ENCODE data around the gene SFXN3.
"Not testable (repeated sequence)": the region's sequence is repeated elsewhere in the genome, so short reads cannot be mapped to it uniquely, and the experiment has no call there.

Gene SFXN3

DNA sequence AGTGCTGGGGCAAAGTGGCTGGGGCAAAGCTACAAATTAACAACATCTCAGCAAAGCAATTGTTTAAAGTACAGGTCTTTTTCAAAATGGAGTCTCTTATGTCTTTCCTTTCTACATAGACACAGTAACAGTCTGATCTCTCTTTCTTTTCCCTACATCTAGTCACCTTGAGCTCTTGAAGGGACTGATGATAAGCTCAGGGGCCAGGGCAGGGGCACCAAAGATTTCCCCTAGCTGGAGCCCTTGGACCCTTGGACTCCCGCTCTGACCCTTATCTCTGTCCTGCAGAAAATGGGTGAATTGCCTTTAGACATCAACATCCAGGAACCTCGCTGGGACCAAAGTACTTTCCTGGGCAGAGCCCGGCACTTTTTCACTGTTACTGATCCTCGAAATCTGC is 3.4 kb downstream of the SFXN3 start:
- not testable (repeated sequence) for DNase-seq (ENCODE audit: low read depth in 2 of 3, low spot score in 1 of 3)

DNA sequence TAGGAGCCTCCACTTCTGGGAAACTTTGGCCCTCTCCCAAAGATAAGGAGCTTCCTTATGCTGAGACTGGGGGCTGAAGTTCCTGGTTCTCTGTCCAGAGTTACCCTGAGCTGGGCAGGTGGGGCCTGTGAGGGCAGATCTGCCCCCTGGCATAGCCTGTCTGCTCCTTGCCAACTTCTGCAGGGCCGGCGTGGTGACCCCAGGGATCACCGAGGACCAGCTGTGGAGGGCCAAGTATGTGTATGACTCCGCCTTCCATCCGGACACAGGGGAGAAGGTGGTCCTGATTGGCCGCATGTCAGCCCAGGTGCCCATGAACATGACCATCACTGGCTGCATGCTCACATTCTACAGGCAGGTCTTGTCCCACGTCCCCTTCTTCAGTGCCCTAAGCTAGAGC is 4.3 kb downstream of the SFXN3 start:
- DNase-seq (ENCODE audit: low read depth in 2 of 3, low spot score in 1 of 3), result no peak

DNA sequence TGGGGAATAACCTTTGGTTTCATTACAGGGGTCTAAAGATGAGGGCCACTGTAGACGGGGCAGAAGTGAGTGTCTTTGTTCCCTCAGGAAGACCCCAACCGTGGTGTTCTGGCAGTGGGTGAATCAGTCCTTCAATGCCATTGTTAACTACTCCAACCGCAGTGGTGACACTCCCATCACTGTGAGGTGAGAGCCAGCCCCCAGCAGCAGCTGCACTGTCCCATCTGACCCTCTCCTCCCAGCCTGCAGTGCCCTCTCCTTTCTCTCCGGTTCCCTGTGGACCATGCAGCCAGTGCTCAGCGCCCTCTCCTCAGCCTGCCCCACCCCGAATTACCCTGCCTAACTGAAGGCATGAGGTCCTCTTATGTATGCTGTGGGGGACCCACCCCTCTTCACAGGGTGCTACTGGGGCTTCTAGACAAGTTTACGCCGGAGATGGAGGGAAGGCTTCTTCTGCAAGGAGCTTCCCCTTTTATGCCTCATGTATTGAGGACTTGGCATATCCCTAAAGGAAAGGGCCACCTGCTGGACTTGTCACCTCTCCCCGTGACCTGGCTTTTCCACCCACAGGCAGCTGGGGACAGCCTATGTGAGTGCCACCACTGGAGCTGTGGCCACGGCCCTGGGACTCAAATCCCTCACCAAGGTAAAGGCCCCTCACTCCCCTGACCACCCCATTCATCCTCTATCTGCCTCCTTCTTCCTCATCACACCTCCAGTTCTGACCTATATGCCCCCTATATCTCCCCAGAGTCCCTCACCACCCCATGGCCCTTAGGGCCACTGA is 5.1 kb downstream of the SFXN3 start:
- no peak for DNase-seq (ENCODE audit: low read depth in 2 of 3, low spot score in 1 of 3)

DNA sequence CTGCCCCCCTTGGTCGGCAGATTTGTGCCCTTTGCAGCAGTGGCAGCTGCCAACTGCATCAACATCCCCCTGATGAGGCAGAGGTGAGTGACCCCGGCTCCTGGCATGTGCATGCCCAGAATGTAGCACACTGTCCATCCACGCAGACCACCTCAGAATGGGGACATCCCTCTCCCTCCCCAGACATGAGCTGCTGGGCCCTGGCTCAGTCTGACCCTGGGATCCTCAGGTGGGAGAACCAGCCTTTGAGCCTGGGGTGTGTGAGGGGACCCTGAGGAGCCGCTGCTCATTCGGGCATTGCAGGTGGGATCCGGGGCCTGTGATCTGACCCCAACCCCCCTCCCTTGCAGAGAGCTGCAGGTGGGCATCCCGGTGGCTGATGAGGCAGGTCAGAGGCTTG is 5.7 kb downstream of the SFXN3 start:
- DNase-seq (ENCODE audit: low read depth in 2 of 3, low spot score in 1 of 3), result no peak

DNA sequence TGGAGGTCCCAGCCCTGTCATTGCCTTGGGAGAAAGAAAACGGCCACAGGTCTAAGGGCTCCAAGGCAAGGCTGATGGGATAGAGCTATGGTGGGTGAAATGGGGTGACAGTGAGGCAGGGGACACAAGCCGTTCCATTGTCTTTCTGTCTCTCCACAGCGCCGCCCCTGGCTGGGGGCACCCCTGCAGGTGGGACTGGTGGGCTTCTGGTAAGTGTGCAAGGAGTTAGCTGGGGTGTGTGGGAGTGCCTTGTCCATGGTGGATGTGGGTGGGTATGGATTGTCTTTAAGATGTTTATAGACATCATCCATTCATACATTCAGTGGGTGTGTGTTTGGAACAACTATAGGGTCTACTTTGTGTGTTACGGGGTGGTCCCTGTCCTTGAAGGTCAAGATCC is 7.5 kb downstream of the SFXN3 start:
- DNase-seq (ENCODE audit: low read depth in 2 of 3, low spot score in 1 of 3), result no peak

DNA sequence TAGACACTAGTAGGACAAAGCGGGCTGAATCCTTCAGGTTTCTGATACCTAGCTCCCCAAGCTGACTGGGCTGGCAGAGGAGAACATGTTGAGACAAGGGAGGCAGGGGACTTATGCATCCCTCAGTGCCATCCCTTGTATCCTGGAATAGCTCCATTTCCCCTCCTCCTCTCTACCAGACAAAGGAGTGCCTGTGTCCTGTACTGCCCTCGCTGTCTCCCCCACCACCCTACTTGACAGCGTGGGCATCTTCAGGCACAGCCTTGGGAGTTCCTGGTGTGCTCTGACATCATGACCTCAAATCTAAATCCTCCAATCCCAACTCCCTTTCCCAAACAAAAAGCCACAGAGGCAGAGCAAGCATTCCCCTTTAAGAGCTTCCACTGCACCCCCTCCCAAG is 9.0 kb downstream of the SFXN3 start:
- no peak for DNase-seq (ENCODE audit: low read depth in 2 of 3, low spot score in 1 of 3)

DNA sequence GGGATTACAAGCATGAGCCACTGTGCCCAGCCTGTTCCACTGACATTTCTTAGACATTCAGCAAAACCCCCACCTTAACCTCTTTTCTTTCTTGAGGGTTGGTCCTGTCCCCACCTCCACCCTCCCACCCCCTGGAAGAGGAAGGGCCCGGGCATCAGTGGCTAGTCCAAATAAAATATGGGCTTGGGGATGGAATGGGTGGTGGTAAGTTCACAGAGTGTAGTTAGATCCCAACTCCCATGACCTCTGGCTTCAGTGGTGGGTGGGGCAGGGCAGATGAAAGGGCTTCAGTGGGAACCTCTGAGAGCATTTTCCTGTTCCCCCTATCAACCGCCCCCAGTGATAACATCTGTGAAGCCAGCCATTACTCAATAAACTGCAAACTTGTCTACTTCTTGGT is 9.8 kb downstream of the SFXN3 start:
- no peak for DNase-seq (ENCODE audit: low read depth in 2 of 3, low spot score in 1 of 3)

DNA sequence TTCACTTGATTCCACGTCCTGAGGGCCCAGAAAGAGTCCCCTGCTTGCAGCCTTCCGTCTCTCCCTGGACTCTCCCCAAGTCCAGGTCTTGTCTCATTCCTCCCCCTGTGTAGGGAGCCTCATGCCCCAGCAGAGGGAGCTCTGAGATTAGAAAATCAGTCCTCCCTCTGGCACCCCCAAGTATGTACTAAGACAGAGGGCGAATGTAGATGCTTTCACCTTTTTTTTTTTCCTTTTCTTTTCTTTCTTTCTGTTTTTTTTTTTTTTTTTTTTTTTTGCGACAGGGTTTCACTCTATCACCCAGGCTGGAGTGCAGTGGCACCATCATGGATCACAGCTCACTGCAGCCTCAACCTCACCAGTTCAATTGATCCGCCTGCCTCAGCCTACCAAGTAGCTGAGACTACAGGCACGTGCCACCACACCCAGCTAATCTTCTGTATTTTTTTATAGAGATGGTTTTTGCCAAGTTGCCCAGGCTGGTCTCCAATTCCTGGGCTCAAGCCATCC is 10.3 kb downstream of the SFXN3 start:
- DNase-seq (ENCODE audit: low read depth in 2 of 3, low spot score in 1 of 3), result peak; percentile 42 to 70 (median 46)

DNA sequence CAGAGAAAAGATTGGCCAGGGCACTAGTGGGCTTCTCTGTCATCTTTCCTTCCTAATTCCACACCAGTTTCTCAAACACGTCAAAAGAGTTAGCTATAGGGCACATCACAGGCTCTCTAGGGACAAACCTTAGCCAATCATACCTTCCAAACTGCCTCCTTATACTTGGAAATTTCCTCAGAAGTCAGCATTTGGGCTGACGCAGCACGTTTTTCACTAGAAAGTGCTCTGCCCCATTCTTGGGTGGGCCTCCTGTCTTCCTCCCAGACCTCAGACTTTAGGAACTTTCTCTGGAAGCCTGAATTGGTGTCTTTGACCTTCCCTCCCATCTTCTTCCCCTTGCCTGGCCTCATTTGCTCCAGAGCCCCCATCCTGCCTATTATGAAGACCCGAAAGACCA is 11.1 kb downstream of the SFXN3 start:
- DNase-seq (ENCODE audit: low read depth in 2 of 3, low spot score in 1 of 3), result no peak

DNA sequence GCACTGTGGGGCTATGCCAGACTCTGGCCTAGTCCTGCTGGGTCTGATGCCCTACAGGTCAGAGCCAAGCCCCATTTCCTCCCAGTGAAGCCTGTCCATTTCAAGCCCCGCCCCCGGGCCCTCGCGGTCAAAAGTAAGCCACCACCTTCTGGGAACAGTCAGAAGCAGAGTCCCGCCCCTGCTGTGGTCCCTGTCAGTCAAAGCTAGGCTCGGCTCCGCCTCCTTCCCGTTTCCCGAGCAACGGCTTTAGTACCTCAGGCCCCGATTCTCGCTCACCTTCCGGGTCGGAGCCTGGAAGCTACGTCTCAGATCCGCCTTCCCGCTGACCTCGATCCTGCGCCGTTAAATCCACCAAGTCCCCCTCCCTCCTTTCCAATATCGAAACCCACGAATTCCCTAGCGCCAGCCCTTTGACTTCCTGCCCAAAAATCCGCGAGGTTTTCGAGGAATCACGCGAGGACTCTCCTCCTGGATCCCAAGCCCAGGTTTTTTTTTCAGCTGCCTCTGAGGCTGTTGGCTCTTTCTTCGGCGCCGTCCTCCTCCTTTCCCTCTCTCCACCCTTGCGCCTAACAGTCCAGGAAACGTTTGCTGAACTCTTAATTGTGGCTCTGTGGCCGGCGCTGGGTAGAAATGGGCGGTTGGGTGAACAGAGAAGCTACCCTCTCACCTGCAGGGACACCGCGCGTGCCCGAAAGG is 11.8 kb downstream of the SFXN3 start:
- DNase-seq (ENCODE audit: low read depth in 2 of 3, low spot score in 1 of 3), result peak; percentile 83 to 90 (median 90)

DNA sequence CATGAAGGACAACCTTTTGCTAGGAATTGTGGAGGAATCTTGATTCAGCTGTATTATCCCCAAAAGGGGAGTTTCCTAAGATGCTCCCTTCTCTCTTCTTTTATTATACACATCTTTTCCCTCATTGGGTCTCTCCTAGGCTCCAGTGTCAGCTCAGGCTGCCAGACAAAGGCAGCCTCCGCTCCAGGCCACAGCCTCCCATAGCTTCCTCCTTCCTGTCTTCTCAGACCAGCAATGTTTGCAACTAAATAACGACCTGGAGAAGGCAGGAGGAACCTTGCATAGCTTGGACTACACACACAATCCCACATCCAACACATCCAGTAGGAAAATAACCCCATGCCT is 12.3 kb downstream of the SFXN3 start:
- no peak for DNase-seq (ENCODE audit: low read depth in 2 of 3, low spot score in 1 of 3)

DNA sequence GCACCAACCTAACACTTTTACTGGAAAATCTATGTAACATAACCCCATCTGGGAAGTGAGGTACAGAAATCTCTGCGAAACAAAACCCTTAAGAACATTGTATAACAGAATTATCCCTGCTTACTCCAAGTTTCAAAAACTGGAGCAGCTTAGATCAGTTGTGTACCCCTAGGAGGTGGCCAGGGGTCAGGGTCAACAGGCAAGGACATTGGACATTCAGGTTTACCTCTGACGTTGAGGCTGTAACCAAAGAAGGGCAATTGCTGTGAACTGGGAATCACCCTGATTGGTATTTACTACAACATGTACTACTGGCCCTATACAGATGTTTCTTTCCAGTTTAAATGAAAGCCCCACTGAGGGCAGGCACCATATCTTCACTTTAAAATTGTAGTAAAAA is 13.1 kb downstream of the SFXN3 start:
- no peak for DNase-seq (ENCODE audit: low read depth in 2 of 3, low spot score in 1 of 3)

DNA sequence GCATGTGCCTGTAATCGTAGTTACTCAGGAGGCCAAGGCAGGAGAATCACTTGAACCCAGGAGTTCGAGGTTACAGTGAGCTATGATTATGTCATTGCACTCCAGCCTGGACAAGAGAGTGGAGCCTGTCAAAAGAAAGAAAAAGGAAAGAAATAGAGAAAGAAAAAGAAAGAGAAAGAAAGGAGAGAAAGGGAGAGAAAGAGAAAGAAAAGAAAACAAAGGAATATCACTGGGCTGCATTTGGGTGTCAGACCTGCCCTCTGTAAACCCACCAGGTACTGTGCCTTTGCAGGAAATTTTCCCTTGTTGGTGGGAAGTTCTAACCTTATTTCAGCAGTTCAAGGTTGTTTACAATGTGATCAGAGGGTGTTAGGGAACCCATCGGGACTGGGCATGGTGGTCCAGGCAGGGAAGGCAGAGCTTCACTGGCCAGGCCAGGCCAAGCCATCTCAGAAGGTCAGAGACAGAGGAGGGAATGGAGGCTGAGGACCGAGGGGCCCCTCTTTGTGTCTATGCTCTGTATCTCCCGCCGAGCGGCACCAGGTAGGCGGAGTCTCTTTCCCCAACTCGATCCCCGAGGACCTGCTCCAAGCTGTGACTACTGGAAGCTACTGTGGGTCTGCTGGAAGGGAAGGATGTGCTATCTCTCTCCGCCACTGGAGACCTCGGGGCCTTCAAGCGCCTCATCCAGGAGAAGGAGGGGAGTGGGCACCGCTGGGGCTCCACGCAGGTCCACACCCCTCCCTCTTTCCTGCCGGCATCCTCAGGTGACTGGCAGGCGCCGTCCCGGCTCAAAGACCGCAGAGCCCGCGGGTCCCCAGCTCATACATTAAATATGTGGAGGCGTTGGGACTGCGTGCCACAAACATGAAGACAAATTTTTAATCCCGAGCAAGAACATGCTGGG is 15.6 kb downstream of the SFXN3 start:
- no peak for DNase-seq (ENCODE audit: low read depth in 2 of 3, low spot score in 1 of 3)

DNA sequence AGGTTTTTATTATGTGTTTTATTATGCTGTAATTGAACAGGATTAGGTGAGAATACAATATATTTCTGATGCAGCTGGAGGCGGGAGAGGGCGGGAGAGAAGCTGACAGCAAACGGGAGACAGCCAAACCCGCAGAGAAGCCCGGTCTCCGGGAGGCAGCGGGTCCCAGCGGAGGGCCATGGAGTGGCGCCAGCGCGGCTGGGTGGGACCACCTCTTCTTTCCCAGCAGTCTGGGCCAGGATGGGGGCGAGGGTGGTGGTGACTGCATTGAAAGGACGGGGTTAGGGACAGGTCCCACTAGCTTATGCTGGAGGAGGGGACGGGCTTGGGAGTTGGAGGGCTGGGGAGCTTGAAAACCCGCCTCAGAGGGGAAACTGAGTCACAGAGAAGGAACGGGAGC is 16.2 kb downstream of the SFXN3 start:
- no peak for DNase-seq (ENCODE audit: low read depth in 2 of 3, low spot score in 1 of 3)

DNA sequence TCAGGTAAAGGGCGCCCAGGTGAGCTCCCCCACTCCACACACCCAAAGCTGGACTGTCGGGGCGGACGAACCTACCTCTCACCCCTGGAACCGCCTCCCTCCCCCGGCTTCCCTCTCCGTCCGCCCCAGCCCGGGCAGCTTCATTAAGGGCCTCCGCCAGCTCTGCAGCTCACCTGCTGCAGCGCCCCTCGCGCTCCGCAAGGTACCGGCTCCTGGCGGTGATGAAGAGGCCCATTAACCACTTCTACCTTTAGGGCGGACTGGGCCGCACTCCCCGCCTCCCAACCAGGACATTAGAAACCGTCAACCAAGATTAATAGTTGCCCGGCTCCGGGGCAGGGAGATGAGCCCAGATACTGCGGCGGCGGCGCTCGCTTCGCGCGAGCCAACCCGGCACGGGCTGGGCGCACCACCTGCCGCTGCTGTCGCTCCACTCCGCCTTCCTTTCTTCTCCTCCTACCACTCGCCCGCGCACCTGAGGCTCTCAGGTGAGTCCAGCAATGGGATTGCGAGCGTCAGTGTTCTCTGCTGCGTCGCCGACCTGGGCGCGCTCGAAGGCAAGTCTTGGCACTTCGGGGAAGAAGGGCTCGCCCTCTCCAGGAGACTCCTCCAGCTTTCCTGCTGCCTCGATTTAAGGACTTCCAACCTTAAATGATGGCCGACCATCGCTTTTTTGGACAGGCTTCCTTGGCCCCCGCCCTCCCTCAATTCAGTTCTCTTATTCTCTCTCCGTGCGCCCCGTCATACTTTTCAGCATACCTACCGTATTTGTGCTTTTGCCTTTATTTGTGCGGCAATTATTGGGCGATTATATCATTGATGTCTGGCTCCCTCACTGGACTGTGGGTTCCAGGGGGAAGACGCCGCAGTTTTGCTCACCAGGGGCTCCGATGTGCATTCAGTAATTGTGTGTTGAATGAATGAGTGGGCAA is 17.2 kb downstream of the SFXN3 start:
- DNase-seq (ENCODE audit: low read depth in 2 of 3, low spot score in 1 of 3), result no peak

DNA sequence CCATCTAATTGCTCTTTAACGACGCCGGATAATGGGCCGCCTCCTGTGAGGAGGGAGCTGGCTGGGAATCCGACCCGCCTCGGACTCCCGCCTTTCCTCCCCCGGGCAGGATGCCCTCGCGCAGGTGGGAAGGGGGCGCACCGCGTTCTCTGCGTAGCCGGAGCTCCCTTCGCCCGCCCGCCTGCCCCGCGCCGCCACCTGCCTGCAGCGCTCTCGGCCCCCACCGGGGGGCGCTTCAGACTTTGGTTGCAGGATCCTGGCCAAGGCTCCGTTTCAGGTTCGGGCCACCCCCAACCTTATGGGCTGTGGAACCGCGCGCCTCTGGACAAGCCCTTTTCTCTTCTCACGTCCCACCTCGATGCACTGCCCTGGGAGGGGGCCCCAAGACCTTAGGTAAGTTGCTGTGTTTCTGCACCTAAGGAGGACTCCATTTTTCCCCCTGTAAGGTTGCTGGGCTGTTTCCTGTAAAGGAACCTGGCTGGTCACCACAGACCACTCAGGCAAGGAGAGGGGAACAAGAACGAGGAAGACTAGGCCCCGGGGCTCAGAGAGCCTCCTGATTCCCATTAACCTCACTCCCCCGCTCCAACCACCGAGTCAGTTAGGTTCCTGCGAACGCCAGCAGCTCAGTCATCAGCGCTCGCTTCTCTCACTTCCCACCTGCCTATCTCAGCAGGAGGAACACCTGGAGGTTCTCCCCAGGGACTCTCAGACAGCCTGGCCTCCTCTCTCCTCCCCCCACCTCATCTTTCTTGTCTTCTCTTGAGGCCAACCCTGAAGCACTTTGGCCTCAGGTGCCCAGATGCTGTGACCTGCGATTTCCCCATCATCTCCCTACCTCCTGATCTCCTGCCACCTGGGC is 19.4 kb downstream of the SFXN3 start:
- peak; percentile 54 to 84 (median 65) for DNase-seq (ENCODE audit: low read depth in 2 of 3, low spot score in 1 of 3)

DNA sequence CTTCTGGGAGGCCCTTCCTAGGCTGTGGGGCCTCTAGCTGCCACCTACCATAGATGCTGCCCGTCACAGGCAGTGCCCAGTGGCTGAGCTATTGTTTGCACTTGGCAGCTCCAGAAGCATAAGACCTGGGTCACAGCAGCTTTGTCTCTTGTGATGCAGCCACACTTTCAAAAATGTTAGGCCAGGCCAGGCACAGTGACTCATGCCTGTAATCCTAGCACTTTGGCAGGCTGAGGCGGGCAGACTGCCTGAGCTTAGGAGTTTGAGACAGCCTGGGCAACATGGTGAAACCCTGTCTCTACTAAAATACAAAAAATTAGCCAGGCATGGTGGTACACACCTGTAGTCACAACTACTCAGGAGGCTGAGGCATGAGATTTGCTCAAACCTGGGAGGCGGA is 21.3 kb downstream of the SFXN3 start:
- DNase-seq (ENCODE audit: low read depth in 2 of 3, low spot score in 1 of 3), result no peak

DNA sequence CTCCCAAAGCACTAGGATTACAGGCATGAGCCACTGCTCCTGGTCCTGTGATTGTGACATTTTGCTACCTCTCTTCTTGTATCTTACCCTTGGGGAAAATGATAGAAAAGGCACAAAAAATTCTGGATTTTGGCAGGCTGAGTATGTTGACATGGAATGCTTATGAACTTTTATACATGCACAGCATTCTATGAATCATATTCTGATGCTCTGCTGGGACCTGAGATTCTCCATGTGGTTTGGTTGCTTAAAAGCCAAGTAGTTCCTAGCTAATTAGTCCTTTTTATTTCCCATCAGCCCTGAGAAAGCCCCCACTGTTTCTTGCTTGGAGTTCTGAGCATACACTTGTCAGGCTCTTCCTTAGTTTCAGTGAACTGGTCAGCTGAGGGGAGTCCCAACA is 22.5 kb downstream of the SFXN3 start:
- DNase-seq (ENCODE audit: low read depth in 2 of 3, low spot score in 1 of 3), result no peak

DNA sequence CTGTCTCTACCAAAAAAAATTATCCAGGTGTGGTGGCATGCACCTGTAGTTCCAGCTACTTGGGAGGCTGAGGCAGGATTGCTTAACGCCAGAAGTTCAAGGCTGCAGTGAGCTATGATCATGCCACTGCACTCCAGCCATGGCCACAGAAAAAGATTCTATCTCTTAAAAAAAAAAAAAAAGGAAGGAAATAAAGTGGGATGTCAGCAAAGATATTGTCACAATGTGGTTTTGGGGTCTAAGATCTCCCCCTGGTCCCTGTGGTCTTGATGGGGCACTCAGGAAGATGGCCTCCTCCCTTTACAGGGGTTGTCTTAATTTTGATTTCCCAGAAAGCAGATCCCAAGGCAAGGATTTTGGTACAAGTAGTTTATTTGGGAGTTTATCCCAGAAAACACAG is 23.3 kb downstream of the SFXN3 start:
- no peak for DNase-seq (ENCODE audit: low read depth in 2 of 3, low spot score in 1 of 3)

DNA sequence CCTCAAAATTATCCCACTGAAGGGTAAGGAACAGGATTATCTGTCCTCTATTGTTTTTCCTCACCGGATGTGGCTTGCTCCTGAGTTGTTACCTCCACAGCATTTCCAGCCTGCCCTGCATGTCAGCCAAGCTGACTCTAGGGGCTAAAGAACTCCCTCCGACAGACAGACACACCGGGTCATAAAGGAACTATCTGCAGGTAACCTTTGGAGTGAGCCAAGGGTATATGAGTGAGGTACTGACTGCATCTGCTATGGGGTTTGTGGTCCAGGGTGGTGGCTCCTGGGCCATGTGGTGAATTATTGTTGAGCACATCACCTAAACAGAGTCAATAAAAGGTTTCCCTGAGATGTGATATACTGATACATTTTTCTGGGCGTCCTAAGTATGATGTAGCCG is 23.8 kb downstream of the SFXN3 start:
- no peak for DNase-seq (ENCODE audit: low read depth in 2 of 3, low spot score in 1 of 3)
